Keratinocyte (primary cell): ENCODE measurements around the gene TMEM126B.

ENCODE experiments used
- CTCF ChIP-seq, 3 experiments: IDR thresholded peaks in 1 of 3; conservative IDR thresholded peaks in 1 of 3; optimal IDR thresholded peaks in 1 of 3; 2 replicates in 2 of 3; 3 replicates in 1 of 3; pipeline versions ENCODE3 to v1.5.1; 2011; ENCODE audit warnings: low read length in 3 of 3, mild to moderate bottlenecking in 3 of 3, moderate library complexity in 2 of 3, control low read depth in 1 of 3, inconsistent platforms in 1 of 3; ENCODE audit not compliant: insufficient read depth in 2 of 3; ENCODE audit errors: extremely low read depth in 1 of 3
- EZH2 ChIP-seq: IDR thresholded peaks from one replicate; pipeline ENCODE4 v1.6.1; 2012; ENCODE audit warnings: inconsistent platforms, mild to moderate bottlenecking, low read length, moderate library complexity

GRCh38 chr11:85596886-85597285, 31.5 kb upstream of the TMEM126B start:
- TF ChIP-seq CTCF (optimal IDR thresholded peaks at IDR 0.05 in 1 of 3, IDR thresholded peaks at IDR 0.05 in 1 of 3, conservative IDR thresholded peaks at IDR 0.05 in 1 of 3; ENCODE audit: extremely low read depth in 1 of 3, insufficient read depth in 2 of 3, low read length in 3 of 3) (no peak), EZH2 (no peak)
